OCI-LY3 (cell line): ENCODE data around the gene CHN1.

Experiments used
- CTCF ChIP-seq: fragments of 200-600, 300-600 bp; sonication (generic); IDR thresholded peaks from 2 replicates; pipeline ENCODE4 v1.5.1; 2014; ENCODE audit warnings: antibody characterized with exemption, low read length, low read depth
- EZH2phosphoT487 ChIP-seq: fragments of 200-600 bp; shearing (Covaris generic); IDR thresholded peaks from 2 replicates; pipeline ENCODE4 v1.6.1; 2018; ENCODE audit warnings: antibody characterized with exemption, mixed run types, low read depth

GRCh38 chr2:174888146-174888545 lies 117.0 kb downstream of the CHN1 start:
- TF ChIP-seq CTCF (no peak), EZH2phosphoT487 (no peak)
